ENCODE results near the gene HOXC5. TPM values are rescaled to one million over a fixed set of nuclear protein-coding genes. Genes with fewer than 3 reads are reported as not detected.

HOXC5 gene
- total RNA-seq, 1 donor from 2014 or later: not detected

DNA sequence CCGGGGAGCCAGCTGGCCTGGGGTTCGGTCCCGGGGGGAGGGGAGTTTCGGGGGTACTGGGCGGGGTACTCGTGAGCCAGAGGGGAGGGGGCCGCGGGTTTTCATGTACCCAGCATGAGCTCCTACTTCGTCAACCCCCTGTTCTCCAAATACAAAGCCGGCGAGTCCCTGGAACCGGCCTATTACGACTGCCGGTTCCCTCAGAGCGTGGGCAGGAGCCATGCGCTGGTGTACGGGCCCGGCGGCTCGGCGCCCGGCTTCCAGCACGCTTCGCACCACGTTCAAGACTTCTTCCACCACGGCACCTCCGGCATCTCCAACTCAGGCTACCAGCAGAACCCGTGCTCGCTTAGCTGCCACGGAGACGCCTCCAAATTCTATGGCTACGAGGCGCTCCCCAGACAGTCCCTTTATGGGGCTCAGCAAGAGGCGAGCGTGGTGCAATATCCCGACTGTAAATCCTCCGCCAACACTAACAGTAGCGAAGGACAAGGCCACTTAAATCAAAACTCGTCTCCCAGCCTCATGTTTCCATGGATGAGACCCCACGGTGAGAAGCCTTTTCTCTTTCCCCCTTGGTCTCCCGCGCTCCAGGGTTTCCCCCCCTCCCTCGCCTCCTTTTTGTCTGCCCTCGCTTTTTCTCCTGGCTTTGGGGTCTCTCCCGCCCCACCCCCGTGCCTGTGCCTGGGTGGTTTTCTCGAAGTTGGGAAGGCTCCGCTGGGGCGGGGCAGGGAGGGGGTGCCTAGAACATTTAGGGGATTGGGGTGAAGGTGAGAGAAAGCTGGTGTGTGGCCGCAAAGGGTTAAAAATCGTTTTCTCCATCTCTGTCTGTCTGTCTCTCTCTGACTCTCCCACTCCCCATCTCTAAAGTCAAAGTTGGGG lies 23.4 kb upstream of the HOXC5 start:
- TF ChIP-seq, protein P1, sequence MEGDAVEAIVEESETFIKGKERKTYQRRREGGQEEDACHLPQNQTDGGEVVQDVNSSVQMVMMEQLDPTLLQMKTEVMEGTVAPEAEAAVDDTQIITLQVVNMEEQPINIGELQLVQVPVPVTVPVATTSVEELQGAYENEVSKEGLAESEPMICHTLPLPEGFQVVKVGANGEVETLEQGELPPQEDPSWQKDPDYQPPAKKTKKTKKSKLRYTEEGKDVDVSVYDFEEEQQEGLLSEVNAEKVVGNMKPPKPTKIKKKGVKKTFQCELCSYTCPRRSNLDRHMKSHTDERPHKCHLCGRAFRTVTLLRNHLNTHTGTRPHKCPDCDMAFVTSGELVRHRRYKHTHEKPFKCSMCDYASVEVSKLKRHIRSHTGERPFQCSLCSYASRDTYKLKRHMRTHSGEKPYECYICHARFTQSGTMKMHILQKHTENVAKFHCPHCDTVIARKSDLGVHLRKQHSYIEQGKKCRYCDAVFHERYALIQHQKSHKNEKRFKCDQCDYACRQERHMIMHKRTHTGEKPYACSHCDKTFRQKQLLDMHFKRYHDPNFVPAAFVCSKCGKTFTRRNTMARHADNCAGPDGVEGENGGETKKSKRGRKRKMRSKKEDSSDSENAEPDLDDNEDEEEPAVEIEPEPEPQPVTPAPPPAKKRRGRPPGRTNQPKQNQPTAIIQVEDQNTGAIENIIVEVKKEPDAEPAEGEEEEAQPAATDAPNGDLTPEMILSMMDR (IDR thresholded peaks at IDR 0.05): no peak
- no peak overlapping the region for H3K27ac Mint-ChIP-seq (ENCODE audit: unreplicated experiment)
- peak overlapping the region; percentile 16 for H3K4me3 Mint-ChIP-seq (ENCODE audit: unreplicated experiment)
- no peaks in the 10 kb centered on the region for H3K9me3 Mint-ChIP-seq (ENCODE audit: unreplicated experiment)
- peaks cover 13% of the 10 kb centered on the region for H3K4me1 Mint-ChIP-seq (ENCODE audit: unreplicated experiment)
- H3K36me3 Mint-ChIP-seq (ENCODE audit: unreplicated experiment): no peaks in the 10 kb centered on the region
- no peak for DNase-seq (ENCODE audit: extremely low spot score, unreplicated experiment)
- peaks cover 92% of the 10 kb centered on the region for H3K27me3 Mint-ChIP-seq (ENCODE audit: unreplicated experiment)

DNA sequence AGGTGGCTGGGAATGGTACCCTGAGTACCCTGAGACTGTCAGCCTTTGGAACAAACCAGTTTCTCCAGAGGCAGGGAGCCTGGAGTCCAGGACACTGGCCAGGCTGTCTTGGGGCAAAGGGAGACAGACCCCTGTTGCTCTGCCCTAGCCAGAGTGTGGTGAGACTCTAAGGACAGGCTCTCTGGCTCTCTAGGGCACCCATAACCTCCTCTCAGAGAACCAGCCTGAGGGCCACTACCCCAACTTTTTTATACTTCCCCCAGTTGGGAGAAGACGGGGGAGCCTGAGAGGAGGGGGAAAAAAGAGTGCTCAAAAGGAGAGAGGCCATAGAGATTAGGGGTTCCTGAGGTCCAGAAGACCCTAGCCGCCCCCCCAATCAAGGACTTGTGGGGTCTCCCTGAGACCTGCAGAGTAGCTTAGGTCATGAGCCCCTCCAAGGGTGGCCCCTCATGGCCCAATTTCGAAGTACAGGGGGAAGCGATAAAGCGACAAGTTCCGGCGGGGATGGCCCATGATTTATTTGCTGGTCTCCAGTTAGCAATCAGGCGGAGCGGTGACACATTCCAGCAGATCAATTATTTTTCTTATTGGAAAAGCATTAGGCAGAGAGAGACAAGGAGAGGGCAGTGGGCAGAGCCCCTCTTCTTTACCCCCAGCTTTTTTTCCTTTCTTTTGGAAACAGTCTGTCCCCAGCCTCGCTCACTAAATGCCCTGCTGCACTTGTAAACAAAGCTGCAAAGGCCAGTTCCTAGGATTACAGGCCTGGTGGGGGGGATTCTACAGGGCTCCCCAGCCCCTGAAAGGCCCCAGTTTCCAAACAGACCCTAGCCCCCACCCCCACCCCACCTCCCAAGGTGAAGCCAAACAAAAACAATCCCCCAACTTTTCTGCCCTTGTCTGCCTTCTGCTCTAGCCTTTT lies 22.5 kb upstream of the HOXC5 start:
- Mint-ChIP-seq H3K4me3 (ENCODE audit: unreplicated experiment) (no peak overlapping the region), H3K36me3 (ENCODE audit: unreplicated experiment) (no peaks in the 10 kb centered on the region), H3K4me1 (ENCODE audit: unreplicated experiment) (peaks cover 13% of the 10 kb centered on the region), H3K9me3 (ENCODE audit: unreplicated experiment) (no peaks in the 10 kb centered on the region), H3K27me3 (ENCODE audit: unreplicated experiment) (peaks cover 92% of the 10 kb centered on the region), H3K27ac (ENCODE audit: unreplicated experiment) (no peak overlapping the region)
- TF ChIP-seq, protein P1 (IDR thresholded peaks at IDR 0.05): no peak
- no peak for DNase-seq (ENCODE audit: extremely low spot score, unreplicated experiment)

DNA sequence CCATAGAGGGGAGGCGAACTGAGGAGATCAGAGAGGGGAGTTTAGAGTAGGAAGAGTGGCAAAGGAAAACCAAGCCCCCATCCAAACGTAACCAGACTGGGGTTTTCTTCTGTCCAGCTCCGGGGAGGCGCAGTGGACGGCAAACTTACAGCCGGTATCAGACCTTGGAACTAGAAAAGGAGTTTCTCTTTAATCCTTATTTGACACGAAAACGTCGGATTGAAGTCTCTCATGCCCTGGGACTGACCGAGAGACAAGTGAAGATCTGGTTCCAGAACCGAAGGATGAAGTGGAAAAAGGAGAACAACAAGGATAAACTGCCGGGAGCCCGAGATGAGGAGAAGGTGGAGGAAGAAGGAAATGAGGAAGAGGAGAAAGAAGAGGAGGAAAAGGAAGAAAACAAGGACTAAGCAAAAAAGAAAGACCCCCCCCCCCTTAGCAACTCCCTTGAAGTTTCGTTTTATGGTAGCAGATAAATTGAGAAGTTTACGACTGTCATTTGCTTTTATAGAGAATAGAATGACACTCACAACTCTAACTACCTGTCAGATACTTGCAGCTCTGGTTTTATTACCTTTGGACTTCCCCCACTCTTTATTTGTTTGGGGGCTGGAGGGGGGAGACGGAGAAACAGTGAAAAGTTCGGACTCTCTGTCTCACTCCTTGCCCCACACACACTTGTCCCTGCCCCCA lies 21.7 kb upstream of the HOXC5 start:
- no peaks in the 10 kb centered on the region for H3K9me3 Mint-ChIP-seq (ENCODE audit: unreplicated experiment)
- no peak overlapping the region for H3K27ac Mint-ChIP-seq (ENCODE audit: unreplicated experiment)
- TF ChIP-seq, protein P1 (IDR thresholded peaks at IDR 0.05): no peak
- DNase-seq (ENCODE audit: extremely low spot score, unreplicated experiment): no peak
- no peak overlapping the region for H3K4me3 Mint-ChIP-seq (ENCODE audit: unreplicated experiment)
- H3K27me3 Mint-ChIP-seq (ENCODE audit: unreplicated experiment): peaks cover 92% of the 10 kb centered on the region
- no peaks in the 10 kb centered on the region for H3K36me3 Mint-ChIP-seq (ENCODE audit: unreplicated experiment)
- H3K4me1 Mint-ChIP-seq (ENCODE audit: unreplicated experiment): peaks cover 11% of the 10 kb centered on the region

DNA sequence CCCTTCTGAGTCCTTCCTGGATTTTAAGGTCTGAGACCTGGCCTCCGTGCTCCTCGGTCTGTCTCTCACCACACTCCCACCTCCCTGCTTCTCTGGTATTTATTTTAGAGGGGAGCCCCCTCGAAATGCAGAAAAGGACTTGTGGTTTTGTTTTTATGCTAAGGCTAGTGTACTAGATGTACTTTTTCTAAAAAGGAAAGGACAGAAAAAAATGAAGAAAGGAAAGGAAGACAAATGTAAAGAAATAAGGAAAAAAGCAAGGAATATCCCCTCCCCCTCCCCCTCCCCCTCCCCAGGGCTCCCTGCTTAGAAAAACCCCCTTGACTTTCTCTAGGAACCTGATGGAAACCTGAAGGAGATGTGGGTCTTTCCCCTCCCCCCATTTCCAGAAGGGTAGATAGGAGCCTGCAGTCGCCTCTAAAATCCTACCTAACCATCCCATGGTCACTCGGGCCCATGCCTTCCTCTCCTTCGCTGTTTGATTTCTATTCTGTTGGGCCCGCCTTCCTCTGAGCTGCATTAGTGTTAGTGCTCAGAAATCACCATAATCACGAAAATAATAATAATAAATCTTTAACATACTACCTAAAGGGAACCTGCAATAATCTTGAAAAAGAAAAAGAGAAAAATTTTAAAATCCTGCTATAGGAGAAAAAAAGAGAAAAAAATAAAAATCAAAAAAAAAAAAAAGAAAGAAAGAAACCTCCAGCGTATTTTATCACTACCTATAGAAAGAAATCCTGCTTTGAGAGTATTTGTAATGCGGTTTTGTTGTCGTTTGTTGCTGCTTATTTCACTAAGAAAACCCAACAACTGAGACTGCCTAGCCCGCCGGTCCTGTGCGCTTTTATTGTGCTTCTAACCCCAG lies 21.0 kb upstream of the HOXC5 start:
- Mint-ChIP-seq H3K4me1 (ENCODE audit: unreplicated experiment) (peaks cover 7% of the 10 kb centered on the region), H3K9me3 (ENCODE audit: unreplicated experiment) (no peaks in the 10 kb centered on the region), H3K27me3 (ENCODE audit: unreplicated experiment) (peaks cover 87% of the 10 kb centered on the region), H3K36me3 (ENCODE audit: unreplicated experiment) (no peaks in the 10 kb centered on the region), H3K27ac (ENCODE audit: unreplicated experiment) (no peak overlapping the region), H3K4me3 (ENCODE audit: unreplicated experiment) (no peak overlapping the region)
- TF ChIP-seq, protein P1 (IDR thresholded peaks at IDR 0.05): no peak
- DNase-seq (ENCODE audit: extremely low spot score, unreplicated experiment): no peak
